Measurements from ENCODE around the gene TNFSF12.

The TNFSF12 gene

DNA sequence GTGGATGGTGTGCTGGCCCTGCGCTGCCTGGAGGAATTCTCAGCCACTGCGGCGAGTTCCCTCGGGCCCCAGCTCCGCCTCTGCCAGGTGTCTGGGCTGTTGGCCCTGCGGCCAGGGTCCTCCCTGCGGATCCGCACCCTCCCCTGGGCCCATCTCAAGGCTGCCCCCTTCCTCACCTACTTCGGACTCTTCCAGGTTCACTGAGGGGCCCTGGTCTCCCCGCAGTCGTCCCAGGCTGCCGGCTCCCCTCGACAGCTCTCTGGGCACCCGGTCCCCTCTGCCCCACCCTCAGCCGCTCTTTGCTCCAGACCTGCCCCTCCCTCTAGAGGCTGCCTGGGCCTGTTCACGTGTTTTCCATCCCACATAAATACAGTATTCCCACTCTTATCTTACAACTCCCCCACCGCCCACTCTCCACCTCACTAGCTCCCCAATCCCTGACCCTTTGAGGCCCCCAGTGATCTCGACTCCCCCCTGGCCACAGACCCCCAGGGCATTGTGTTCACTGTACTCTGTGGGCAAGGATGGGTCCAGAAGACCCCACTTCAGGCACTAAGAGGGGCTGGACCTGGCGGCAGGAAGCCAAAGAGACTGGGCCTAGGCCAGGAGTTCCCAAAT is 8.4 kb downstream of the TNFSF12 start:
- Histone ChIP-seq H3K36me3 (no peaks in the 10 kb centered on the region), H3K27me3 (no peaks in the 10 kb centered on the region), H3K9me3 (no peaks in the 10 kb centered on the region), H3K4me3 (no peak overlapping the region), H3K4me2 (peak overlapping the region; percentile 100), H4K20me1 (peaks cover under 1% of the 10 kb centered on the region; the same call in 1 of the 2 replicates), H3K9ac (peak overlapping the region; percentile 96; the same call in 1 of the 2 replicates), H3K4me1 (peaks cover 60% of the 10 kb centered on the region), H3K27ac (peak overlapping the region; percentile 94)
- no peak for TF ChIP-seq Cebpa-rat (IDR thresholded peaks at IDR 0.05)

DNA sequence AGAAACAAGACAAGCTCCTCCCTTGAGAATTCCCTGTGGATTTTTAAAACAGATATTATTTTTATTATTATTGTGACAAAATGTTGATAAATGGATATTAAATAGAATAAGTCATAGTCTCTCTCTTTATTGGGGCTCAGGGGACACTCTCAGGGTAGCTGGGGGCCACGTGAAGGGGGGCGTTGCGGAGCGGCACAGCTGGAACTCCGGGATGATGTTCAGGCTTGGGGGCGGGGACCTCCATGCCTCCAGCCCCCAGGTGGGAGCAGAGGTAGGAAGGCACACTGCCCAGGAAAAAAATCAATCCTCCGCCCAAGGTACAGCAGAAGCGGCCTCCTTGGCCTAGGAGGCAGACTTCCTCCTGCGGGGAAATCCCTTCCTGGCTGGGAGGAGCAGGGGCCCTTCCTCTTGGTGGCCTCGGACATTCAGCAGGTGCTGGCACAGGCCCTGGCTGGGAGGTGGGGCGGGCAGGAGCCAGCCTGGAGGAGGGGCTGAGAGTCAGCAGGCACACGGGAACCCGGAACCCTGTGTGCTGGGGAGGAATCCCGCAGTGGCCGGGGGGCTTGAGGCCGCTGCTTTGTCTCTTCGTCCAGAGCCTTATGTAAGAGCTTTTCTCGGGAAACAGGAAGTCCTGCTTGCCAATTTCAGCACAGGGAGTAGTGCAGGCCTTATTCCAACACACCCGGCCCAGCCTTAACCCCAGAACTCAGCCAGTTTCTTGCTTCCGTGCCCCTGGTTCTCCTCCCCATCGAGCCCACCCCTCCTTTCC is 9.1 kb downstream of the TNFSF12 start:
- Histone ChIP-seq H3K9ac (peak overlapping the region; percentile 96), H3K4me3 (peak overlapping the region; percentile 94), H3K4me1 (peaks cover 60% of the 10 kb centered on the region), H4K20me1 (peaks cover 8% of the 10 kb centered on the region; the same call in 1 of the 2 replicates), H3K4me2 (peak overlapping the region; percentile 100), H3K27me3 (no peaks in the 10 kb centered on the region), H3K9me3 (no peaks in the 10 kb centered on the region), H3K27ac (peak overlapping the region; percentile 94), H3K36me3 (0 out of 2 replicates have a peak, but pooled peaks cover under 1% of the 10 kb centered on the region)
- no peak for TF ChIP-seq Cebpa-rat (IDR thresholded peaks at IDR 0.05)

DNA sequence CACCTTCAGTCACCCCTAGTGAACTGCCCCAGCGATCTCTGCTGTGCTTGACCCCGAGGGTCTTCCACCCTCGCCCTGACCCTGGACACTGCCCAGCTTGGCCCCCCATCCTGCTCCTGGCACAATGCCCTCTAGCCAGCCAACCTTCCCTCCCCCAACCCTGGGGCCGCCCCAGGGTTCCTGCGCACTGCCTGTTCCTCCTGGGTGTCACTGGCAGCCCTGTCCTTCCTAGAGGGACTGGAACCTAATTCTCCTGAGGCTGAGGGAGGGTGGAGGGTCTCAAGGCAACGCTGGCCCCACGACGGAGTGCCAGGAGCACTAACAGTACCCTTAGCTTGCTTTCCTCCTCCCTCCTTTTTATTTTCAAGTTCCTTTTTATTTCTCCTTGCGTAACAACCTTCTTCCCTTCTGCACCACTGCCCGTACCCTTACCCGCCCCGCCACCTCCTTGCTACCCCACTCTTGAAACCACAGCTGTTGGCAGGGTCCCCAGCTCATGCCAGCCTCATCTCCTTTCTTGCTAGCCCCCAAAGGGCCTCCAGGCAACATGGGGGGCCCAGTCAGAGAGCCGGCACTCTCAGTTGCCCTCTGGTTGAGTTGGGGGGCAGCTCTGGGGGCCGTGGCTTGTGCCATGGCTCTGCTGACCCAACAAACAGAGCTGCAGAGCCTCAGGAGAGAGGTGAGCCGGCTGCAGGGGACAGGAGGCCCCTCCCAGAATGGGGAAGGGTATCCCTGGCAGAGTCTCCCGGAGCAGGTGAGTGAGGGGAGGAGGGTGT is 9.9 kb downstream of the TNFSF12 start, which contains the start of gene TNFSF13:
TNFSF13 (plus strand) TSS at position 207 of the 776 bp plus-strand sequence; CDS start at position 497, 290 bp downstream.
- Histone ChIP-seq H3K4me1 (peaks cover 59% of the 10 kb centered on the region), H3K9me3 (no peaks in the 10 kb centered on the region), H3K36me3 (peaks cover 7% of the 10 kb centered on the region), H3K27me3 (no peaks in the 10 kb centered on the region), H3K4me3 (peak within 1 kb of the TSS; percentile 94), H3K9ac (peak within 1 kb of the TSS; percentile 96), H4K20me1 (peaks cover 10% of the 10 kb centered on the region), H3K27ac (peak within 1 kb of the TSS; percentile 94), H3K4me2 (peak within 1 kb of the TSS; percentile 100)
- TF ChIP-seq Cebpa-rat (IDR thresholded peaks at IDR 0.05): peak; percentile 74; the same call in 1 of the 2 replicates

DNA sequence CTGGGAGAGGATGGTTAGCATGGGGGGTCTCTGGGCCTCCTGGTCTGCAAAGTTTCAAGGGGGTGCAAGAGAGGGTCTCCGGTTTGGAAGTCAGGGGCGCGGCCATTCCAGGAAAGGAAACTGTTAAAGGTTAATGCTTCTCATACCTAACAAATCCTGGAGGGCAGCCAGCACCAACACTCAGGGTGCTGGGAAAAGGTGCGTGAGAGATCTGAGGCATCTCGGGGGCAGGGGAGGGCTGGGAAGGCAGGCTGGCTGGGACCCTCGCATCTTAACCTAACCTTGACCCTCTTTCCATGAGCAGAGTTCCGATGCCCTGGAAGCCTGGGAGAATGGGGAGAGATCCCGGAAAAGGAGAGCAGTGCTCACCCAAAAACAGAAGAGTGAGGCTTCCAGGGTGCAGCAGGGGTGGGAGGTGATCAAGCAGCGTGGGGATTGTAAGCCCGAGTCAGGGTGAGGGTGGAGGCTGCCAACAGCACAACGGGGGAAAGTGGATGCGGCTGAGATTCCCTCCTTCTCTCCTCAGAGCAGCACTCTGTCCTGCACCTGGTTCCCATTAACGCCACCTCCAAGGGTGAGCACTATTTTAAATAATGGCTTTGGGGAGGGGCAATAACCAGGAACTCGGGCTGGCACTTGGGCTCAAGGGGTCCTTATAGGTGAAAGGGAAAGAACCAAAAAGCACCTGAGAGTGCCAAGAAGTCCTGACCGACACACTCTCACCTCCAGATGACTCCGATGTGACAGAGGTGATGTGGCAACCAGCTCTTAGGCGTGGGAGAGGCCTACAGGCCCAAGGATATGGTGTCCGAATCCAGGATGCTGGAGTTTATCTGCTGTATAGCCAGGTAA is 10.7 kb downstream of the TNFSF12 start:
- peak overlapping the region; percentile 94 for H3K4me3 ChIP-seq
- peaks cover 15% of the 10 kb centered on the region for H3K36me3 ChIP-seq
- H3K4me2 ChIP-seq: peak overlapping the region; percentile 100
- H4K20me1 ChIP-seq: peaks cover 18% of the 10 kb centered on the region
- TF ChIP-seq Cebpa-rat (IDR thresholded peaks at IDR 0.05): no peak
- H3K4me1 ChIP-seq: peaks cover 62% of the 10 kb centered on the region
- H3K9ac ChIP-seq: peak overlapping the region; percentile 96
- H3K9me3 ChIP-seq: no peaks in the 10 kb centered on the region
- H3K27ac ChIP-seq: peak overlapping the region; percentile 94
- H3K27me3 ChIP-seq: no peaks in the 10 kb centered on the region

DNA sequence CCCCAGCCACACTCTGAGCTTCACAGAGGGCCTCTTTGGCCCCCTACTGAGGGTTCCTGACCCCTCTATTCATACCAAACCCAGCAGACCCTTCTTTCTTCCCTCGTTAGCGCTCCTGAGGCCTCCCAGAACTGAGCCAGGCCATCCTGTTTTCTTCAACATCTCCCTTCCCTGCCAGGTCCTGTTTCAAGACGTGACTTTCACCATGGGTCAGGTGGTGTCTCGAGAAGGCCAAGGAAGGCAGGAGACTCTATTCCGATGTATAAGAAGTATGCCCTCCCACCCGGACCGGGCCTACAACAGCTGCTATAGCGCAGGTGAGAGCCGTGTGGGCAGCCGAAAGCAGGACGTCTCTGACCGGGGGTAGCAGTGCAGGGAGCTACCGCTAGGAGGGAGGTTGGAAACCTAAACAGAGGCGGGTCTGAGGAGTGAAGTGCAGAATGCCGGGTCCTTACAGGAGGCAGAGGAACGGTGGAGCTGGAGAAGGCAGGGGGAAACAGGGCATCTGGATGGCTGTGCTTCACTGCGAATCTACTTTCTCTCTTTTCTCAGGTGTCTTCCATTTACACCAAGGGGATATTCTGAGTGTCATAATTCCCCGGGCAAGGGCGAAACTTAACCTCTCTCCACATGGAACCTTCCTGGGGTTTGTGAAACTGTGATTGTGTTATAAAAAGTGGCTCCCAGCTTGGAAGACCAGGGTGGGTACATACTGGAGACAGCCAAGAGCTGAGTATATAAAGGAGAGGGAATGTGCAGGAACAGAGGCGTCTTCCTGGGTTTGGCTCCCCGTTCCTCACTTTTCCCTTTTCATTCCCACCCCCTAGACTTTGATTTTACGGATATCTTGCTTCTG is 11.5 kb downstream of the TNFSF12 start:
- no peaks in the 10 kb centered on the region for H3K27me3 ChIP-seq
- TF ChIP-seq Cebpa-rat (IDR thresholded peaks at IDR 0.05): no peak
- peaks cover 26% of the 10 kb centered on the region for H4K20me1 ChIP-seq
- peak overlapping the region; percentile 96 for H3K9ac ChIP-seq
- H3K9me3 ChIP-seq: no peaks in the 10 kb centered on the region
- H3K4me2 ChIP-seq: peak overlapping the region; percentile 100
- peaks cover 62% of the 10 kb centered on the region for H3K4me1 ChIP-seq
- H3K27ac ChIP-seq: peak overlapping the region; percentile 94
- H3K36me3 ChIP-seq: peaks cover 24% of the 10 kb centered on the region
- H3K4me3 ChIP-seq: peak overlapping the region; percentile 94

DNA sequence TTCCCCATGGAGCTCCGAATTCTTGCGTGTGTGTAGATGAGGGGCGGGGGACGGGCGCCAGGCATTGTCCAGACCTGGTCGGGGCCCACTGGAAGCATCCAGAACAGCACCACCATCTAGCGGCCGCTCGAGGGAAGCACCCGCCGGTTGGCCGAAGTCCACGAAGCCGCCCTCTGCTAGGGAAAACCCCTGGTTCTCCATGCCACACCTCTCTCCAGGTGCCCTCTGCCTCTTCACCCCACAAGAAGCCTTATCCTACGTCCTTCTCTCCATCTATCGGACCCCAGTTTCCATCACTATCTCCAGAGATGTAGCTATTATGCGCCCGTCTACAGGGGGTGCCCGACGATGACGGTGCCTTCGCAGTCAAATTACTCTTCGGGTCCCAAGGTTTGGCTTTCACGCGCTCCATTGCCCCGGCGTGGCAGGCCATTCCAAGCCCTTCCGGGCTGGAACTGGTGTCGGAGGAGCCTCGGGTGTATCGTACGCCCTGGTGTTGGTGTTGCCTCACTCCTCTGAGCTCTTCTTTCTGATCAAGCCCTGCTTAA is 12.2 kb downstream of the TNFSF12 start:
- Histone ChIP-seq H3K4me2 (peak overlapping the region; percentile 100), H3K9ac (peak overlapping the region; percentile 96), H3K27ac (peak overlapping the region; percentile 94), H3K4me3 (peak overlapping the region; percentile 94), H3K4me1 (peaks cover 62% of the 10 kb centered on the region), H3K27me3 (no peaks in the 10 kb centered on the region), H3K9me3 (no peaks in the 10 kb centered on the region), H4K20me1 (peaks cover 27% of the 10 kb centered on the region), H3K36me3 (peaks cover 31% of the 10 kb centered on the region)
- TF ChIP-seq Cebpa-rat (IDR thresholded peaks at IDR 0.05): no peak

DNA sequence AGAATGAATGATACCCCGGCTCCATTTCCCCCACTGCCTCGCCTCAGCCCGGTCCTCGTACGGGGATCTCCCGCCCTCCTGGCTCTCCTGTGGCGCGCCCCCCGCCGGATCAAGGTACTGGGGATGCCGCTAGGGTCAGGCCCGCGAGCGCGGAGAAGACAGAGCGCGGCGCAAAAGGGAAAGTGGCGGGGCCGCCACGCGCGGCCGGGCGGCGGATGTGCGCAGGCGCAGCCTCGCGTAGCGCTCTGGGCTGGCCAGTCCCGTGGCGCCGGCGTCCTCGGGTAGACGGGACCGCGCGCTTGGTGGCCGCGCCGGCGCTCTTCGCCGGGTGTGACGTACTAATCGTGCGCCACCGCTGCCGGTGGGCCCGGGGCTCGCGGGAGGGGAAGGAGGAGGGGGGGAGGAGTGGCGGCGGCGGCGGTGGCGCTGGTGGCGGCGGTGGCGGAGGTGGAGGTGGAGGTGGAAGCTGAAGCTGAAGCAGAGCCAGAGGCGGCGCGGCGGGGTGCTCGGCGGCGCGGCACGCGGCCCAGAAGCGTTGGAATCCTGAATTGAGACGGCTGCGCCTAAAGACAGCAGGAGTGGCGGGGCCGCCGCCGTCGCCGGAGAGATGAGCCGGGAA is 12.8 kb downstream of the TNFSF12 start, which contains the start of gene SENP3:
SENP3 (plus strand) TSS at position 331 of the 619 bp plus-strand sequence. CDS start 1,158 bp downstream, outside the sequence.
- Histone ChIP-seq H3K4me3 (peak within 1 kb of the TSS; percentile 94), H3K4me1 (peaks cover 62% of the 10 kb centered on the region), H4K20me1 (peaks cover 27% of the 10 kb centered on the region), H3K4me2 (peak within 1 kb of the TSS; percentile 100), H3K27ac (peak within 1 kb of the TSS; percentile 94), H3K27me3 (no peaks in the 10 kb centered on the region), H3K36me3 (peaks cover 37% of the 10 kb centered on the region), H3K9me3 (no peaks in the 10 kb centered on the region), H3K9ac (peak within 1 kb of the TSS; percentile 96)
- TF ChIP-seq Cebpa-rat (IDR thresholded peaks at IDR 0.05): no peak
